Hematopoietic multipotent progenitor cell (in vitro differentiated cells): ENCODE results near the gene RFTN1. TPM values are rescaled to one million over a fixed set of nuclear protein-coding genes. Genes with fewer than 3 reads are reported as not detected.

Source experiments
- DNase-seq, 3 donors: peaks; one replicate each; pipeline ENCODE4 v3.0.0-alpha.2; 2011 to 2015; ENCODE audit warnings: low read depth in 2 of 3, low spot score in 2 of 3
- total RNA-seq: library from RNA; depleted of rRNA; stranded (reverse); fragments of >200 nt; gene quantifications from one replicate; pipeline ENCODE4 v1.2.3, GENCODE V29; 2012

The RFTN1 gene
- total RNA-seq, 1 donor: 42.0 TPM

DNA sequence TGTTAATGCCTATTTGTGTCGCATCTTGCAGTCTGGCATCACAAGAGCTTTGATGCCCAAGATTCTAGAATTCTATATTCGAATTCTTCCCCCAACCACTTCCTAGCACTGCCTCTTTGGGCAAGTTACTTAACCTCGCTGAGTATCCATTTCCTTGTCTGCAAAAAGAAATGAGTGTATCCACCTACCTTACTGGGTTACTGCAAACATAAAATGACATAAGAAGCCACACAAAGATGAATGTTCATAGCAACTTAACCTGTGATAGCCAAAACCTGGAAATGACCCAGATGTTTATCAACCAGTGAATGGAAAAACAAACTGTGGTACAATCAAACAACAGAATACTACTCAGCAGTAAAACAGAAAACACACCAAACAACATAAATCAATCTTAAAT lies 24.9 kb downstream of the RFTN1 start:
- DNase-seq: no peak

- DNase-seq: no peak
These were observed 25.9 kb downstream of the RFTN1 start for GRCh38 chr3:16487511-16488175.

GRCh38 chr3:16486951-16487480 lies 26.5 kb downstream of the RFTN1 start:
- DNase-seq: no peak

- no peak for DNase-seq
These were observed 27.3 kb downstream of the RFTN1 start for GRCh38 chr3:16486201-16486600.

DNA sequence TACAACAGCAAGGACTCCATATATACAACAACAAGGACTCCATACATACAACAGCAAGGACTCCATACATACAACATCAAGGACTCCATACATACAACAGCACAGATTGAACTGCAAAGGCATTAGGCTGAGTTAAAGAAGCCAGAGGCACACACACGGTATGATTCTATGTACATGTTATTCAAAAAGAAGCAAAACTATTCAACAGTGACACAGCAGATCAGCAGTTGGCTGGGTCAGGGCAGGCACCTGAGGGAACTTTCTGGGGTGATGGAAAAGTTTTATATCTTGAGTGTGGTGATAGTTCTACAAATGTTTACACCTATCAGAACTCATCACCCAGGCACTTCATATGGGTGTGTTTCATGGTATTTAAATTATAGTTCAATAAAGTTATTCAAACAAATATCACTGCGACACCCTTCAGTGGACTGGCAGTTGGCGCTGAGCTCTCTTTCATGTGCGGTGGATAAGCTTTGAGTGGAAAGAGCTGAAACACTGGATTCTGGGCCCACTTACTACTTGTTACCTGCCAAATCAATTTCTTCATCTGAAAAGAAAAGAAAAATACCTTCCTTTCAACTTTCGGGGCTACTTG lies 28.0 kb downstream of the RFTN1 start:
- DNase-seq: no peak

DNA sequence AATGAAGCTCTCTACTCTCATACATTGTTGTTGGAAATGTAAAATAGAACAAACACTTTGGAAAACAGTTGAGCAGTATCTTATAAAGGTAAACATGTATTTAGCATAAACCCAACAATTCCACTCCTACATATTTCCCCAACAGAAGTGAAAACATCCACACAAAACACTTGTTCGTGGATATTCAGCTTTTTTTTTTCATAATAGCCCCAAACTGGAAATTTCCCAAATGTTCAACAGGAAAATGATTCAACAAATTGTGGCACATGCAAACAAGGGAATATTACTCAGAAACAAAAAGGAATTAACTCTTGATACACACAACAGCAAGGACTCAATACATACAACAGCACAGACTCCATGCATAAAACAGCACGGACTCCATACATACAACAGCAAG lies 28.5 kb downstream of the RFTN1 start:
- DNase-seq: no peak

GRCh38 chr3:16484216-16484615 lies 29.3 kb downstream of the RFTN1 start:
- no peak for DNase-seq

DNA sequence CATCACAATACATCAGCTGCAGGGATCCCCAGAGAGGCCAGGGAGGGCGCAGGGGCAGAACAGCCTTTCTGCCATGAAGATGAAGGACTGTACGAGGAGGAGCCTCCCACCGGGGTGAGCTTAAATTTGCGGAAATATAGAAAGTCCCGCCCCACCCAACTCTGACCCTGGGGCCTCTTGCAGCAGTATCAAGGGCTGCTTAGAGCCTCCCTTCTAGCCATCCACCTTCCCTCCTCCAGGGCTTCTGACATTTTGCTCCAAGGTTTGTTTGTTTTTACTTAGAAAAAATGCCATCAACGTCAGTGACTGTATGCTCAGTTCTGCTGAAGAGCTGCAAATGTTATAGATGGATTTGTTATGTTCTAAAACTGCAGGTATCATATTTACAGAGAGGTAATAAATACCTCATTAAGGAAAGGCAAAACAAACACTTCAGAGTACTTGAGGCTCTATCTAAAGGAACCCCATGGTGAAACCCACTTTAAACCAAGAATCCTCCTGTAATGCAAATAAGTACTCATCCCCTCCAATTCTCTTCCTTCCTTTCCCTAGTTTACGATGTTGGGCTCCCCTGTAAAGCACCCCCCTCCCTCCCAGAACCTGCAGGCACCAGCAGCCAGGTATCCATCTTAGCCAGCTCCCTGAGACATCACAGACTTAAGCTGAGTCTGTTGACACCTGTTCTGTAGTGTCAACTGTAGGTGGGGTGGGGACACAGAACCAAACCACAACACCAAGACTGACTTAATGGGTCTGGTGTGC lies 30.5 kb downstream of the RFTN1 start:
- DNase-seq: peak in 2 of 3 donors; percentile 44

DNA sequence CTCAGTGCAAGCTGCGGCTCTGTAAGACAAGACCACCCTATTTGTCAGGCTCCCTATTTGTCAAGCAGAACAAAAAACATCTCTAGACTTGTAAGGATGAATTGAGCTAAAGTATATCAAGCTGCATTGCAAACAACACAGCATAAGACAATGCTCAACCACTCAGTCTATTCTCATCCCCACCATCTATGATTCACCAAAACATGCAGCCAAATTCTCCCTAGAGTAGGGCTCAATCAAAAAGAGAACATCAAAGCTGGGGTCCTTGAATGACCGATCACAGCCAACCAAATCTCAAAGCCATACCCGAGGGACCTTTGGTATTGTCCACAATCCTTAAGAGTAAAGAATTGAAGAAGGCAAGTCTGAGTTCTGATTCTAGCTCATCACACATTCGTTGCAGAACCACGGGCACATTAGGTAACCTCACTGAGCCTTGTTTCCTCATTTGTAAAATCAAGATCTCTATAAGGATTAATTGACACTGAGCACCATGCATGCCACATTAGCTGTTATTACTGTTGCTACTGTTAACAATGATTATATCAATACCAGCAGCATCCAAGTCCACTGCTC lies 31.2 kb downstream of the RFTN1 start:
- DNase-seq: peak in 1 of 3 donors; percentile 24

DNA sequence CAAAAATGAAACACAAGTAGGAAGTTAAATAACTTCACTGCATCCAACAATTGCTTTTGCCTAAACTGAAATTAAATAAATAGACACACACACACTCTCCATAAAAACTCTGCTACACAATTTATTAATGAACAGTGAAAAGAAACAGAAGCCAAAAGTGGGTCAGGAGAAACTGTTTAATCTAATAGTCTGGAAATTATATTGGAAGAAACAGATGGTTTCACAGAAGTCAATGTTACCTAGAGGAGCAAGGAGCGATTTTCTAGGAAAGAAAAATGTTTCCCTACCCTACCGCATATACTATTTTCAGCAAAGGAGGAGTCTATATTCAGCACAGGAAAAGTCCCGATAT lies 32.0 kb downstream of the RFTN1 start:
- no peak for DNase-seq

DNA sequence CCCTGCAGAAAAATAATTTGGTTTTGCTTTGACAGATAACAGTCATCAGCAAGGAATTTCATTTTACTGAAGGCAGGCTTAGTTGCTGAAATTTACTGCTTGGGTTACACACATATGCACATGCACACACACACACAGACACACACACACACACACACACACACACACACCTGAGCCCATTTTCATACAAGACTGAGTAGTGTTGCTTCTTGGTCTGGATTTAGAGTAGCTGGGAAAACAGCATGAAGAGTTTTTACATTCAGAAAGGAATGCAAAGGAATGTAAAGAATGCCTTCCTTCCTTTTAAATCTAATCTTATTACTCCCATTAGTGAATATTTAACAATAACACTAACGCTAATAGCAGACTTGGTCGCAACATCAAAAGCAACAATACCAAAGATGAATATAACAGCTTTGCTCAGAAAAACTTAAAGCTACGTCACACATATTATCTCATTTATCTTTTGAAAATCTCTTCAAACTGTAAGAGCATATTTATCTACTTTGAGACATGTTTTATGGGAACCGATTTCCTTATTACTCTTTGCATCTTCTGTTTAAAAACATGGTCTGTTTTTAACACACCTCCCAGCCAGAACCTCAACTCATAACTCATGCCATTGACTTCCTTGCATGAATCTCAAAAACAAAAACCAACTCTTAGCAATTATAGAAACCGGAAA lies 32.5 kb downstream of the RFTN1 start:
- DNase-seq: peak in 2 of 3 donors; percentile 50 to 83

DNA sequence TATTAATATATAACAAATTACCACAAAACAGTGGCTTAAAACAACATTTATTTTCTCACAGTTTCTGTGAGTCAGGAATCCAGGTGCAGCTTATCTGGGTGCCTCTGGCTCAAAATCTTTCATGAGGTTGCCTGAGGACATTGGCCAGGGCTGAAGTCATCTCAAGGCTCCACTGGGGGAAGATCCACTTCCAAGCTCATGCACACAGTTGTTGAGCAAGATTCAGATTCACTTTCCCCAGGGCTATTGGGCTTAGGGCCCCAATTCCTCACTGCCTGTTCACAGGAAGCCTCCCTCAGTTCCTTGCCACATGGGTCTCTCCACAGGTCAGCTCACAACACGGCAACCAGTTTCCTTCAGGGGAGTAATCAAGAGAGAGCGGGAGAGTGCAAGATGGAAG lies 35.0 kb downstream of the RFTN1 start:
- no peak for DNase-seq

DNA sequence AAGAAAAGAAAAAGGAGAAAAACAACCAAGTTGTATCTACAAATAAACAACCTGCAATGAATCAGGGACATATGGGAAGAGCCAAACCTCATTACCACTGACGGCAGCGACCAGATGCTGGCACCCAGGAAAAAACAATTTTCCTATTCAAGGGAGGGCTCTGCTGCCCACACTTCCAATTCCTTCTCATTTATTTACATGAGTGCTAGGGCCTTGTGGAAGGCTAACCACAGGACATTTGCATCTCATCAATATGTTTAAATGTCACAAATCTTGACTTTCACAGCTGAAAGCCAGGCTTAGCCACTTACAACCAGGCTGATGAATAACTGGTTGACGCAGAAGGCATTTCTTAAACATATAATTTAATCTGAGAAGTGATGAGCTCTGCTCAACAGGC lies 36.0 kb downstream of the RFTN1 start:
- no peak for DNase-seq

DNA sequence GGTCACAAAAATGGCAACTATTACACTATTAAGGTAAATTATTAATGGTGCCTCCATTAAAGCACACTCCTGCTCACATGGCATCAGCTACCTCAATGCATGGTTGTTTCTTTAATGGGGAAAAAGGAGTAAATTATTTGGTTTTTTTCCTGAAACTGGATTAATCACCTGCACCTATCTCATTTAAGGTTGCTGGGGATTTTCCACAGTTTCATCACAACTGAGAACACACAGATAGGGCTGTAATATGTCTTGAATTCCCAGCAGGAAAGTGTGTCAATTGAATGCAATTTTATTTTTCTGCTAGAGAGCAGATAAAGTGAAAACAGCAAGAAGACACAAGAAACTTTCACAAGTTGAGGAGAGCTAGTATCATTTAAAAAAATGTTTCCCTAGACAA lies 36.4 kb downstream of the RFTN1 start:
- no peak for DNase-seq

- peak in 1 of 3 donors; percentile 65 for DNase-seq
These were observed 36.9 kb downstream of the RFTN1 start for GRCh38 chr3:16476636-16477035.

- no peak for DNase-seq
These were observed 37.7 kb downstream of the RFTN1 start for GRCh38 chr3:16475766-16476165.

DNA sequence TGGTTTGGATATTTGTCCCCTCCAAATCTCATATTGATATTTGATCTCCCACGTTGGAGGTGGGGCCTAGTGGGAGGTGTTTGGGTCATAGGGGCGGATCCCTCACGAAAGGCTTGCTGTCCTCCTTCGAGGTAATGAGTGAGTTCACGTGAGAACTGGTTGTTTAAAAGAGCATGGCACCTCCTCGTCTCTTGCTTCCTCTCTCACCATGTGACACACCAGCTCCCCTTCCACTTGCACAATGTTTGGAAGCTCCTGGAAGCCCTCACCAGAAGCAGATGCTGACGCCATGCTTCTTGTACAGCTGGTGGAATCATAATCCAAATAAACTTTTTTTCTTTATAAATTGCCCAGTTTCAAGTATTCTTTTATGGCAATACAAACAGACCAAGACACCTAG lies 38.6 kb downstream of the RFTN1 start:
- DNase-seq: no peak

GRCh38 chr3:16474216-16474615 lies 39.3 kb downstream of the RFTN1 start:
- DNase-seq: peak in 1 of 3 donors; percentile 33

DNA sequence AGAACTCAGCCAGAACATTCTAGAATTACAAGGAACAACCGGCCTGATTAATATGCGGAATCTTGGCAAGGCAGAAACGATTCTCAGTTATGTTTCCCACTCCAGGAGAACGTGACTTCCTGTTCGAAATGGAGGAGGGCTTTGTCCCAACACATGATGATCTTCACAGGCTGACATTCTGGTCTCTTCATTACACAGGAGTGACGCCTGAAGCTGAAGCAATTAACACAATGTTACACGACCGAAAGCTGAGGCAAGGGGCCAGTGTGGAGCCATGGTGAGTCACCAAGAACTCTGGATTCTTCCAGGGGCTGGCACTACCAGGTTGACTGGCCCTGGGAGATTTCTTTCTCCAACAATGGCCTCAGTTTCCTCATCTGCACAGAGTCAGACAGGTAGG lies 40.9 kb downstream of the RFTN1 start:
- DNase-seq: no peak

GRCh38 chr3:16471897-16472296 lies 41.6 kb downstream of the RFTN1 start:
- no peak for DNase-seq

- no peak for DNase-seq
These were observed 42.9 kb downstream of the RFTN1 start for GRCh38 chr3:16470590-16470989.
